ENCODE measurements around the gene THUMPD2. TPM values are rescaled to one million over a fixed set of nuclear protein-coding genes. Genes with fewer than 3 reads are reported as not detected.
"Not testable (repeated sequence)": the region's sequence is repeated elsewhere in the genome, so short reads cannot be mapped to it uniquely, and the experiment has no call there.

THUMPD2 gene
- 10 to 100 TPM; 11.0 to 36.3 (median 13.6) TPM for total RNA-seq

DNA sequence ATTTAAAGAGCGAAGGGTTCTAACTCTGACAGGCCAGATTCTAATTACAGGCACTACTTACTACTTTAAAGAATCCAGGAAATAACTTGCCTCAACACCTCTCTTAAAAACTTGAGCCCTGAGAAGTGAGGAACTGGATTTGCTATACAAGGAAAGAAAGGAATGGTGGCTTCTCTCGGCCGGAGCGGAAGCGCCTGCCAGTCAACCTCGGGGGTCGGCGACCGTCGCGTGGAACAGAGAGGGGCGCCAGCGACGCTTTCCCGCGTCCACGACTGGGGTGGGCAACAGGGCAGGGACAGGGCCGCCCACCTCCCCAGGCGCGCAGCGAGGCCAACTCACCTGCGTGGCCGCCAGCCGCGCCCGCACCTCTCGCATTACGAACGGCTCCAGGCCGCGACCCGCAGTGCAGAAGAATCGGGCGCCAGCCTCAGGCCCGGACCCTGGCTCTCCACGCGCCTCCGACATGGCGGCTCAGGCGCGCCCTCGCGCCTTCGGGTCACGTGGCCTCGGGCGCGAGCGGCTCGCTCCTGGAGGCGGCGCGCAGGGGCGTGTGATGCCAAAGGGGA is at the start of gene THUMPD2:
Gene THUMPD2 (minus strand): TSS at position 484 of the 566 bp plus-strand sequence. CDS start 19 bp downstream, at position 465.
- Histone ChIP-seq H3K4me3 (peak within 1 kb of the TSS; percentile 61 to 95 (median 73)), H3K4me1 (replicated peaks in 1 of 2) (peaks cover 3 to 9% of the 10 kb centered on the region in 2 donors), H3K27ac (peak within 1 kb of the TSS; percentile 52 to 93)
- in situ Hi-C loops (cut with MboI; ENCODE audit: low pct_unique_long_range_greater_than_20kb in 2 of 9, low sequenced_read_pairs in 9 of 9, unreplicated experiment in 9 of 9), result no loop called here
- ATAC-seq (replicated peaks in 6 of 8), result peak; percentile 86 to 96 (median 94)
- 0 to 17% (median 2%) methylated on average over 1 to 12 of the region's 54 CpGs; no CpG with 5 or more reads in 5 of the 10 experiments for WGBS, 10 experiments

DNA sequence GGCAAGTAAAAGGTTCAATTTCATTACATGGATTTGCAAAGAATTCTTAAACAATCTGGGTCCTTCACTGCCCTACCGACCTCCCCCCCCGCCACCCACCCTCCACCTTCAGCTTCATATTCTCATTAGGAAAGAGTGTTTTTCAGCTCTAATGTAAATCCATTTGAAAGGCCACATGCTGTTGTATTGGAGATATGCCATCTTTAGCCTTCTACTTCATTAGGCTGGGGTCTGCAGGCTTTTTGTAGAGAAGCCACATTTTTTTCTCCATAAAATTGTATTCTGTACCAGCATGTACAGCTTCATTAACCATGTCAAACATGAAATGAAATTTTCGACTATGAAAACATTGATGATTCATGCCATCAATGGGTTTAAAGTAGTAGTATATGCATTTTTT is 42.8 kb upstream of the THUMPD2 start:
- in situ Hi-C loops (cut with MboI; ENCODE audit: low pct_unique_long_range_greater_than_20kb in 2 of 9, low sequenced_read_pairs in 9 of 9, unreplicated experiment in 9 of 9), result no loop called here
- WGBS, 10 experiments, result 9 to 100% (median 60%) methylated on average over 1 to 3 of the region's 3 CpGs; no CpG with 5 or more reads in 3 of the 10 experiments
- no peaks in the 10 kb centered on the region for H3K4me1 ChIP-seq (replicated peaks in 1 of 2)
- no peak for ATAC-seq (replicated peaks in 6 of 8)
- no peak overlapping the region for H3K4me3 ChIP-seq
- no peak overlapping the region for H3K27ac ChIP-seq

GRCh38 chr2:39816845-39817244 is 37.8 kb upstream of the THUMPD2 start:
- no peak overlapping the region for H3K4me3 ChIP-seq
- ATAC-seq (replicated peaks in 6 of 8), result peak in 2 of 8 experiments; percentile 20 to 26
- H3K27ac ChIP-seq, result no peak overlapping the region
- 17 to 90% (median 82%) methylated on average over 1 to 8 of the region's 8 CpGs; no CpG with 5 or more reads in 2 of the 10 experiments for WGBS, 10 experiments
- in situ Hi-C loops (cut with MboI; ENCODE audit: low pct_unique_long_range_greater_than_20kb in 2 of 9, low sequenced_read_pairs in 9 of 9, unreplicated experiment in 9 of 9), result no loop called here
- peaks cover 0 to 4% of the 10 kb centered on the region in 2 donors for H3K4me1 ChIP-seq (replicated peaks in 1 of 2)

DNA sequence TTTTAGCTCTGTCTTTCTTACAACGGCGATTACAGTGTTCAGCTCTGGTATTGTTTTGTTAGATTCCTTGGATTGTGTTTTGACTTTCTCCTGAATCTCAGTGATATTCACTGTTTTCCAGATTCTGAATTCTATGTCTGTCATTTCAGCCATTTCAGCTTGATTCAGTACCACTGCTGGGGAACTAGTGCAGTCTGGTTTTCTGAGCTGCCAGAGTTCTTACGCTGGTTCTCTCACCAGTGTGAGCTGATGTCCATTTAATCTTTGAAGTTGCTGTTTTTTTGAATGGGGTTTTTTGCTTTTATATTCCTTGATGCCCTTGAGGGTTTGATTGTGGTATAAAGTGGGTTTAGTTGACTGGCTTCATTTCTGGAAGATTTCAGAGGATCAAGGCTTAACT is 37.4 kb upstream of the THUMPD2 start:
- H3K4me3 ChIP-seq, result no peak overlapping the region
- ATAC-seq (replicated peaks in 6 of 8), result peak in 4 of 8 experiments; percentile 41 to 69 (median 59)
- peak overlapping the region in 1 of 2 donors; percentile 14 for H3K27ac ChIP-seq
- H3K4me1 ChIP-seq (replicated peaks in 1 of 2), result peaks cover 0 to 4% of the 10 kb centered on the region in 2 donors
- 80 to 100% (median 100%) methylated on average over 1 to 3 of the region's 3 CpGs; no CpG with 5 or more reads in 3 of the 10 experiments for WGBS, 10 experiments
- in situ Hi-C loops (cut with MboI; ENCODE audit: low pct_unique_long_range_greater_than_20kb in 2 of 9, low sequenced_read_pairs in 9 of 9, unreplicated experiment in 9 of 9), result no loop called here

DNA sequence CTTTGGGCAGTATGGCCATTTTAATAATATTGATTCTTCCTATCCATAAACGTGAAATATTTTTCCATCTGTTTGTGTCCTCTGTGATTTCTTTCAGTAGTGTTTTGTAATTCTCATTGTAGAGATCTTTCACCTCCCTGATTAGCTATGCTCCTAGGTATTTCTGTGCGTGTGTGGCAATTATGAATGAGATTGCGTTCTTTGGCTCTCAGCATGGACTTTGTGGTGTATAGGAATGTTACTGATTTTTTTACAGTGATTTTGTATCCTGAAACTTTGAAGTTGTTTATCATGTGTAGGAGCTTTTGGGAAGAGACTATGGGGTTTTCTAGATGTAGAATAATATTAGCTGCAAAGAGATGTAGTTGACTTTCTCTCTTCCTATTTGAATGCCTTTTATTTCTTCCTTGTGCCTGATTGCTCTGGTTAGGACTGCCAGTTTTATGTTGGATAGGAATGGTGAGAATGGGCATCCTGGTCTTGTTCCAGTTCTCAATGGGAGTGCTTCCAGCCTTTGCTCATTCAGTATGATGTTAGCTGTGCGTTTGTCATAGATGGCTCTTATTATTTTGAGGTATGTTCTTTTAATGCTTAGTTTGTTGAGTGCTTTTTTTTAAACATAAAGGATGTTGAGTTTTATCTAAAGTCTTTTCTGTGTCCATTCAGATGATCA is 27.0 kb upstream of the THUMPD2 start:
- H3K4me1 ChIP-seq (replicated peaks in 1 of 2), result no peaks in the 10 kb centered on the region
- in situ Hi-C loops (cut with MboI; ENCODE audit: low pct_unique_long_range_greater_than_20kb in 2 of 9, low sequenced_read_pairs in 9 of 9, unreplicated experiment in 9 of 9), result no loop called here
- no peak overlapping the region for H3K27ac ChIP-seq
- no peak overlapping the region for H3K4me3 ChIP-seq
- WGBS, 10 experiments, result 0 to 95% (median 66%) methylated on average over 1 to 4 of the region's 4 CpGs
- no peak for ATAC-seq (replicated peaks in 6 of 8)

- 5 to 93% (median 71%) methylated on average over 1 of the region's 1 CpG; no CpG with 5 or more reads in 3 of the 10 experiments for WGBS, 10 experiments
- H3K4me3 ChIP-seq, result no peak overlapping the region
- H3K27ac ChIP-seq, result no peak overlapping the region
- peaks cover 0 to 5% of the 10 kb centered on the region in 2 donors for H3K4me1 ChIP-seq (replicated peaks in 1 of 2)
- no peak for ATAC-seq (replicated peaks in 6 of 8)
- in situ Hi-C loops (cut with MboI; ENCODE audit: low pct_unique_long_range_greater_than_20kb in 2 of 9, low sequenced_read_pairs in 9 of 9, unreplicated experiment in 9 of 9), result no loop called here
These were observed 24.8 kb upstream of the THUMPD2 start for GRCh38 chr2:39803839-39804238.

DNA sequence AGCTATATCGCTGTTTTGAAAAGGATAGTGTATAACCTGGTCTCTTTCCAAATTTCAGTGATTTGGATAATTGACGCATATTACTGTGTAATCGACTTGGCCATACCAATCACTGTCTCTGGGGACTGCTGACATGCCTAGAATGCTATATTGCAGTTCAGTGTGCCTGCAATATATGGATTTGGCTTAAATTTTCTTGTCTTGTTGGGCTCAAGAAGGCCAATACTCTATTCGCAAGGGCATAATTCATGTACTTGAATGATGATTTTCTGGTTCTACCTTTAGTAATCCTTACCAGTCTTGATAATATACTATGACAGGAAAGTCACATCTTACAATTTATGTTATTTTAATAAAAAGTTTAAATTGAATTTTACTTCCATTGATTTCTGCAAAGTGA is 21.7 kb upstream of the THUMPD2 start:
- in situ Hi-C loops (cut with MboI; ENCODE audit: low pct_unique_long_range_greater_than_20kb in 2 of 9, low sequenced_read_pairs in 9 of 9, unreplicated experiment in 9 of 9), result no loop called here
- Histone ChIP-seq H3K27ac (no peak overlapping the region), H3K4me3 (no peak overlapping the region), H3K4me1 (replicated peaks in 1 of 2) (peaks cover 0 to 5% of the 10 kb centered on the region in 2 donors)
- ATAC-seq (replicated peaks in 6 of 8), result peak in 5 of 8 experiments; percentile 43 to 89 (median 53)
- WGBS, 10 experiments, result 65 to 95% (median 77%) methylated on average over 2 to 4 of the region's 4 CpGs

DNA sequence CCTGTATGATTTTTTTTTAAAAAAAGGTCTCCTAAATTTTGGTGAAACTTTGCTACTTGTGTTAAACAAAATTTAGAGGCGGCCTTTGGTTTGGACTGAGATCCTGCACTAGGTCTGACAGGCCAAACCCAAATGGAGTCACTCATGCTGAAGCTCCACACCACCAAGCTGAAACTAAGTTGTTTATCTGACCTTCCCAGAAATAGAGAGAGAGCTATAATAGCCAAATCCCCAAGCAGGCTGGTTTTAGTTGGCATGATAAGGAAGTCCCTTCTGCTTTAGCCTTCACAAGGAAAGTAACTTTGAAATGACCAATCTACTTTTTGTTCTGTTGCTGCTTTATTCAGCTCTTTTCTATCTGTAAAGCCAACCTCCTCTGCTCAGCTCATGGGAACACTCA is 17.1 kb upstream of the THUMPD2 start:
- H3K27ac ChIP-seq, result no peak overlapping the region
- peaks cover 0 to 5% of the 10 kb centered on the region in 2 donors for H3K4me1 ChIP-seq (replicated peaks in 1 of 2)
- no peak for ATAC-seq (replicated peaks in 6 of 8)
- H3K4me3 ChIP-seq, result no peak overlapping the region
- WGBS, 10 experiments, result 0 to 100% (median 78%) methylated on average over 1 of the region's 1 CpG; no CpG with 5 or more reads in 4 of the 10 experiments
- in situ Hi-C loops (cut with MboI; ENCODE audit: low pct_unique_long_range_greater_than_20kb in 2 of 9, low sequenced_read_pairs in 9 of 9, unreplicated experiment in 9 of 9), result no loop called here

DNA sequence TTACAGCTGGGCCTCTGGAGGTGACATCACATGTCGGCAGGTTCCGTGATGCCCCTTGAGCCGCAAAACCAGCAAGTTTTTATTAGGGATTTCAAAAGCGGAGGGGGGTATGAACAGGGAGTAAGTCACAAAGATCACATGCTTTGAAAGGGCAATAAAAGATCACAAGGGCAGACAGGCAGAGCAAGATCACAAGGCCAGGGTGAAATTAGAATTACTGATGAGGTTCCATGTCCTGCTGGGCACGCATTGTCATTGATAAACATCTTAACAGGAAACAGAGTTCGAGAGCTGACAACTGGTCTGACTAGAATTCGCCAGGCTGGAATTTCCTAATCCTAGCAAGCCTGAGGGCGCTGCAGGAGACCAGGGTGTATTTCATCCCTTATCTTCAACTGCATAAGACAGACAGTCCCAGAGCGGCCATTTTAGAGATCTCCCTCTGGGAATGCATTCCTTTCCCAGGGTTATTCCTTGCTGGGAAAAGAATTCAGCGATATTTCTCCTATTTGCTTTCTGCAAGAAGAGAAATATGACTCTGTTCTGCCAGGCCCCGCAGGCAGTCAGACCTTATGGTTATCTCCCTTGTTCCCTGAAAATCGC is 11.3 kb upstream of the THUMPD2 start:
- H3K4me3 ChIP-seq; ATAC-seq (replicated peaks in 6 of 8); H3K4me1 ChIP-seq (replicated peaks in 1 of 2); in situ Hi-C loops (cut with MboI; ENCODE audit: low pct_unique_long_range_greater_than_20kb in 2 of 9, low sequenced_read_pairs in 9 of 9, unreplicated experiment in 9 of 9); H3K27ac ChIP-seq: not testable (repeated sequence)
- 79 to 100% (median 86%) methylated on average over 1 to 11 of the region's 12 CpGs; no CpG with 5 or more reads in 3 of the 10 experiments for WGBS, 10 experiments

DNA sequence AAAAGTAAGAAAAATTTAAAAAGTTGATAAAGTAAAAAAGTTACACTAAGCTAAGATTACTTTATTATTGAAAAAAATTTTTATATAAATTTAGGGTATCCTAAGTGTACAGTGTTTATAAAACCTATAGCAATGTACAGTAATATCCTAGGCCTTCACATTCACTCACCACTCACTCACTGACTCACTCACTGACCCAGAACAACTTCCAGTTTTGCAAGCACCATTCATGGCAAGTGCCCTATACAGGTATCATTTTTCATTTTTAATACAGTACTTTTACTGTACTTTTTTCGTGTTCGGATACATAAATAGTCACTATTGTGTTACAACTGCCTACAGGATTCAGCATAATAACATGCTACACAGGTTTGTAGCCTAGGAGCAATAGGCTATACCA is 8.9 kb upstream of the THUMPD2 start:
- H3K4me3 ChIP-seq, result no peak overlapping the region
- no peak for ATAC-seq (replicated peaks in 6 of 8)
- in situ Hi-C loops (cut with MboI; ENCODE audit: low pct_unique_long_range_greater_than_20kb in 2 of 9, low sequenced_read_pairs in 9 of 9, unreplicated experiment in 9 of 9), result no loop called here
- WGBS, 10 experiments, result 79 to 100% (median 87%) methylated on average over 1 to 2 of the region's 2 CpGs; no CpG with 5 or more reads in 2 of the 10 experiments
- H3K4me1 ChIP-seq (replicated peaks in 1 of 2), result no peaks in the 10 kb centered on the region
- no peak overlapping the region for H3K27ac ChIP-seq

DNA sequence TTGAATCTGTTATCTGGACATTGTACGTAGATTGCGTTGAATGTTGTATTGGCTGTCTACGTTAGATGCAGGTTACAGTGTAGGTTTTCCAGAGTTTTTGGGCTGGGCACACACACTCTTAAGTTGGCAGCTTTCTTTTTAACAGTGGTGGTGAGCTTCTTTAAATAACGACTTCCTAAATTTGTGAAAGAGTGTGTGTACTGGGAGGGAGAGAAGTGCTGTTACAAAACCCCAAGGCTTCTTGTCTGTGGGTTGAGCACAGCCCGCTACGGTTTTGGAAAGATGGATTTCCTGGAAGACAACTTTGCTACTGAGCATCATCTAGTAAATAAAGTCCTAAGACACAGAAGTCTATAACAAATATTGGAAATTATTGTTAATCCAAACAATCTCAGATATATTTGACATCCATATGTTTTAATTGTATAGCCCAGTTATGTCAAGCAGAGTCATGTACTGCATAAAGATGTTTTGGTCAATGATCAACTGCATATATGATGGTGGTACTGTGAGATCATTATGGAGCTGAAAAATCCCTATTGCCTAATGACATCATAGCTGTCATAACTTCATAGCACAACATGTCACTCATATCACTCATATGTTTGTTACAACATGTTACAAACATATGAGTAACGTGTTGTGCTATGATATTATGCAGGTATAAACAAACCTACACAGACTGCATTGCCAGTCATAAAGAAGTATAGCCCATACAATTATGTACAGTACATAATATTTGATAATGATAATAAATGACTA is 7.9 kb upstream of the THUMPD2 start:
- in situ Hi-C loops (cut with MboI; ENCODE audit: low pct_unique_long_range_greater_than_20kb in 2 of 9, low sequenced_read_pairs in 9 of 9, unreplicated experiment in 9 of 9), result no loop called here
- no peak overlapping the region for H3K27ac ChIP-seq
- no peak for ATAC-seq (replicated peaks in 6 of 8)
- H3K4me3 ChIP-seq, result no peak overlapping the region
- H3K4me1 ChIP-seq (replicated peaks in 1 of 2), result no peaks in the 10 kb centered on the region
- 78 to 100% (median 87%) methylated on average over 2 to 7 of the region's 7 CpGs for WGBS, 10 experiments

DNA sequence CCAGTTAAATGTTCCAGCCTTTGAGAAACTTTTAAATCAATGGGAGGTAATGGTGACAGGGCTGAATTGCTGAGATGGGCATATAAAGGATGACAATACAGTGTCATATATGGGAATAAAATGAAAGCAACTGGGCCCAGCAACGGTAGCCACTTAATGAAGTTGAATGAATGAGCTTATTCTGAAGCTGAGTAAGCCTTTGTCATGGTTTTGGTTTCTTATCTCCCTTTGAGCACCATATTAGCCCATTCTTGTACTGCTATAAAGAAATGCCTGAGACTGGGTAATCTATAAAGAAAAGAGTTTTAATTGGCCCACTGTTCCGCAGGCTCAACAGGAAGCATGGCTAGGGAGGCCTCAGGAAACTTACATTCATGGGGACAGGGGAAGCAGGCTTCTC is 3.5 kb upstream of the THUMPD2 start:
- no peak for ATAC-seq (replicated peaks in 6 of 8)
- Histone ChIP-seq H3K4me3 (no peak overlapping the region), H3K27ac (no peak overlapping the region), H3K4me1 (replicated peaks in 1 of 2) (peaks cover 0 to 5% of the 10 kb centered on the region in 2 donors)
- in situ Hi-C loops (cut with MboI; ENCODE audit: low pct_unique_long_range_greater_than_20kb in 2 of 9, low sequenced_read_pairs in 9 of 9, unreplicated experiment in 9 of 9), result no loop called here
- WGBS, 10 experiments, result 0 to 100% (median 62%) methylated on average over 1 to 2 of the region's 2 CpGs; no CpG with 5 or more reads in 2 of the 10 experiments

DNA sequence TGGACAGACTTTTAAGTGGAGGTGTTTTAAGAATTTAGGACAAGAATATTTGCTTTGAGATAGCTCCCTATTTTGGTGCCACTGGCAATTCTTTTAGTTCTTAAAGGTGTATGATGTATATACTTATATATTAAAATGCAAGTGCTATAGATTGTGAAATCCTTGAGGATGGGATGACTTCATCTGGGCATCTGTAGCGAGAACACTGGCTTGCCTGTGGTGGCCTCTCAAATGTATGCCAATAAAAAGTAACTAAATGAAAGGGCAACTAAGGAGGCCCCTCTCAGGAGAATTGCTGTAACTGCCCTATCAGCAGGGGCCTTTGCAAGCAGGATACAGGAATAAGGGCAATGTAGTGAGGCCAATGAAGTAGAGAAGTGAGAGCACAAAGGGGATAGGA is 2.6 kb upstream of the THUMPD2 start:
- H3K4me3 ChIP-seq, result no peak overlapping the region
- in situ Hi-C loops (cut with MboI; ENCODE audit: low pct_unique_long_range_greater_than_20kb in 2 of 9, low sequenced_read_pairs in 9 of 9, unreplicated experiment in 9 of 9), result no loop called here
- H3K27ac ChIP-seq, result no peak overlapping the region
- no peak for ATAC-seq (replicated peaks in 6 of 8)
- peaks cover 3 to 9% of the 10 kb centered on the region in 2 donors for H3K4me1 ChIP-seq (replicated peaks in 1 of 2)
- WGBS, 10 experiments, result 20 to 100% (median 89%) methylated on average over 1 of the region's 1 CpG; no CpG with 5 or more reads in 2 of the 10 experiments

Data from motor neuron (in vitro differentiated cells).